Measurements from ENCODE around the gene MTA3. TPM values are rescaled to one million over a fixed set of nuclear protein-coding genes. Genes with fewer than 3 reads are reported as not detected.
A peak's percentile ranks its signal among the peaks of the same experiment; 100 is the strongest.

Gene MTA3
- polyA plus RNA-seq, 1 donor from 2014 or later = 11.2 TPM

DNA sequence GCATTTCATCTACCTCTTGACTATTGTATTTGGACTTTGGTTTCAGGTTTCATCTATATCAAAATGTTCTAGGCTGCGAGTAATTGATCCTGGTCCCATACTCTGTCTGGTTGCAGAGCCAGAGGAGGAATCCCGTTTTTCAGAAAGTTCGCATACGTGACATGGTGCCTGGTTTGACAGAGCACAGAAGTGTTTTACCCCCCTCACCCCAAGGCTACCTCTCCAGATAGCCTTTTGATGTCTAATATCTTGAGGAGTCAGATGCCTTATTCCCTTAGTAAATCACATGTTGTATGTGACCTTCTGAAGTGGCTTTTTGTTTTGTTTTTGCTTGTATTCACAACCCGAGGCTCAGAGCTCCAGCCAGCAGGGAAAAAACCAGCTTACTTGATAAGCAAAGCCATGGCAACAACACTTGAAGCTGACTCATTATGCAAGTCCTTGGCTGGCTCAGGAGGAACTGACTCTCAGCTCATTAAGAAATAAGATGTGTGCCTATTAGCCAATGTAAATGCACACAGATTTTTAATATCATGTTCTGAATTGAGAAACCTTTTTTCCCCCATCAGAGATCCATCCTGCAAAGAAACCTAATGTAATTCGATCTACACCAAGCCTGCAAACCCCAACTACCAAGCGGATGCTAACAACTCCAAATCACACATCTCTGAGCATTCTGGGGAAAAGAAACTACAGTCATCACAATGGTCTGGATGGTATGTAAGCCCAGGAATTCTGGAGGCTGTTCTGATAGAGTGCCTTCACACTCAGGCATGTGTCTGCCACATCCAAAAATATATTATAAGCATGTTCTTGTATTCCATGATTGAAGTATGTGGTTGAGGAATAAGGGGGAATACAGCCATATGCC lies 154.1 kb downstream of the MTA3 start:
- Histone ChIP-seq H2AFZ (ENCODE audit: low read depth, low read length) (peak overlapping the region; percentile 2), H4K20me1 (ENCODE audit: insufficient read depth) (no peaks in the 10 kb centered on the region), H3K4me2 (ENCODE audit: low read length) (no peak overlapping the region), H3K9ac (ENCODE audit: low read length) (no peak overlapping the region), H3K9me2 (ENCODE audit: insufficient read depth, low read length) (no peaks in the 10 kb centered on the region), H3K79me2 (replicated peaks; ENCODE audit: insufficient read depth, low read length) (no peaks in the 10 kb centered on the region), H3K36me3 (ENCODE audit: insufficient read depth, low read length) (no peaks in the 10 kb centered on the region), H3K27ac (ENCODE audit: low read length) (no peak overlapping the region), H3K9me3 (ENCODE audit: low read length) (no peaks in the 10 kb centered on the region), H3K27me3 (ENCODE audit: insufficient read depth, low read depth, low read length) (no peaks in the 10 kb centered on the region), H3F3A (ENCODE audit: insufficient read depth, low read length, poor library complexity, severe bottlenecking) (no peaks in the 10 kb centered on the region), H3K4me3 (ENCODE audit: low read length) (no peak overlapping the region)
- TF ChIP-seq, protein P1, sequence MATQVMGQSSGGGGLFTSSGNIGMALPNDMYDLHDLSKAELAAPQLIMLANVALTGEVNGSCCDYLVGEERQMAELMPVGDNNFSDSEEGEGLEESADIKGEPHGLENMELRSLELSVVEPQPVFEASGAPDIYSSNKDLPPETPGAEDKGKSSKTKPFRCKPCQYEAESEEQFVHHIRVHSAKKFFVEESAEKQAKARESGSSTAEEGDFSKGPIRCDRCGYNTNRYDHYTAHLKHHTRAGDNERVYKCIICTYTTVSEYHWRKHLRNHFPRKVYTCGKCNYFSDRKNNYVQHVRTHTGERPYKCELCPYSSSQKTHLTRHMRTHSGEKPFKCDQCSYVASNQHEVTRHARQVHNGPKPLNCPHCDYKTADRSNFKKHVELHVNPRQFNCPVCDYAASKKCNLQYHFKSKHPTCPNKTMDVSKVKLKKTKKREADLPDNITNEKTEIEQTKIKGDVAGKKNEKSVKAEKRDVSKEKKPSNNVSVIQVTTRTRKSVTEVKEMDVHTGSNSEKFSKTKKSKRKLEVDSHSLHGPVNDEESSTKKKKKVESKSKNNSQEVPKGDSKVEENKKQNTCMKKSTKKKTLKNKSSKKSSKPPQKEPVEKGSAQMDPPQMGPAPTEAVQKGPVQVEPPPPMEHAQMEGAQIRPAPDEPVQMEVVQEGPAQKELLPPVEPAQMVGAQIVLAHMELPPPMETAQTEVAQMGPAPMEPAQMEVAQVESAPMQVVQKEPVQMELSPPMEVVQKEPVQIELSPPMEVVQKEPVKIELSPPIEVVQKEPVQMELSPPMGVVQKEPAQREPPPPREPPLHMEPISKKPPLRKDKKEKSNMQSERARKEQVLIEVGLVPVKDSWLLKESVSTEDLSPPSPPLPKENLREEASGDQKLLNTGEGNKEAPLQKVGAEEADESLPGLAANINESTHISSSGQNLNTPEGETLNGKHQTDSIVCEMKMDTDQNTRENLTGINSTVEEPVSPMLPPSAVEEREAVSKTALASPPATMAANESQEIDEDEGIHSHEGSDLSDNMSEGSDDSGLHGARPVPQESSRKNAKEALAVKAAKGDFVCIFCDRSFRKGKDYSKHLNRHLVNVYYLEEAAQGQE (IDR thresholded peaks at IDR 0.05; ENCODE audit: borderline replicate concordance) = no peak
- no peak for TF ChIP-seq MXI1 (conservative IDR thresholded peaks at IDR 0.05; ENCODE audit: poor library complexity, severe bottlenecking)
- no peak for TF ChIP-seq TAF1 (IDR thresholded peaks at IDR 0.05; ENCODE audit: low read depth)
- TF ChIP-seq EZH2 (IDR thresholded peaks at IDR 0.05; ENCODE audit: borderline replicate concordance, insufficient read depth, low read length, poor library complexity, severe bottlenecking) = no peak
- TF ChIP-seq RAD21 (conservative IDR thresholded peaks at IDR 0.05) = no peak
- TF ChIP-seq EP300 (conservative IDR thresholded peaks at IDR 0.05; ENCODE audit: poor library complexity, severe bottlenecking) = no peak
- no peak for TF ChIP-seq SMC3 (conservative IDR thresholded peaks at IDR 0.05; ENCODE audit: poor library complexity)
- TF ChIP-seq, protein P2, sequence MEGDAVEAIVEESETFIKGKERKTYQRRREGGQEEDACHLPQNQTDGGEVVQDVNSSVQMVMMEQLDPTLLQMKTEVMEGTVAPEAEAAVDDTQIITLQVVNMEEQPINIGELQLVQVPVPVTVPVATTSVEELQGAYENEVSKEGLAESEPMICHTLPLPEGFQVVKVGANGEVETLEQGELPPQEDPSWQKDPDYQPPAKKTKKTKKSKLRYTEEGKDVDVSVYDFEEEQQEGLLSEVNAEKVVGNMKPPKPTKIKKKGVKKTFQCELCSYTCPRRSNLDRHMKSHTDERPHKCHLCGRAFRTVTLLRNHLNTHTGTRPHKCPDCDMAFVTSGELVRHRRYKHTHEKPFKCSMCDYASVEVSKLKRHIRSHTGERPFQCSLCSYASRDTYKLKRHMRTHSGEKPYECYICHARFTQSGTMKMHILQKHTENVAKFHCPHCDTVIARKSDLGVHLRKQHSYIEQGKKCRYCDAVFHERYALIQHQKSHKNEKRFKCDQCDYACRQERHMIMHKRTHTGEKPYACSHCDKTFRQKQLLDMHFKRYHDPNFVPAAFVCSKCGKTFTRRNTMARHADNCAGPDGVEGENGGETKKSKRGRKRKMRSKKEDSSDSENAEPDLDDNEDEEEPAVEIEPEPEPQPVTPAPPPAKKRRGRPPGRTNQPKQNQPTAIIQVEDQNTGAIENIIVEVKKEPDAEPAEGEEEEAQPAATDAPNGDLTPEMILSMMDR (IDR thresholded peaks at IDR 0.05; ENCODE audit: poor library complexity, severe bottlenecking) = no peak

DNA sequence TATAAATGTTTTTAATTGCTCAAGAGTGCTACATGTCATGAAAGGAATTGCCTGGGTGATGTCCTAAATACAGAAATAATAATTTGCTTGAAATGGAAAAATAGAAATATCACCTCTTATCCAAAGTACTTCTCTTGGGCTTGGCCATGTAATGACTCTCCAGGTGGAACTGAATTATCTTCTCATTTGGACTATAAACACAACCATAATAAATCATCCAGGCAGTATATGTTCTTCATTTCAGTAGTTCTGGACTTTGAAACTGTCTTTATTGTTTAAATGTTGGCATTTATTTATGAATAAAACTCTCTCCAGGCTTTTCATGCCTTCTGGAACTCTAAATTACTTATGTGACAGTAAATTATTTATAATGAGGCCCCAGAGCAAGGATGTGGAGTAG lies 155.0 kb downstream of the MTA3 start:
- H3K27me3 ChIP-seq (ENCODE audit: insufficient read depth, low read depth, low read length) = no peaks in the 10 kb centered on the region
- no peak overlapping the region for H3K9ac ChIP-seq (ENCODE audit: low read length)
- no peaks in the 10 kb centered on the region for H4K20me1 ChIP-seq (ENCODE audit: insufficient read depth)
- H3K36me3 ChIP-seq (ENCODE audit: insufficient read depth, low read length) = no peaks in the 10 kb centered on the region
- no peaks in the 10 kb centered on the region for H3K9me2 ChIP-seq (ENCODE audit: insufficient read depth, low read length)
- no peak overlapping the region for H3K27ac ChIP-seq (ENCODE audit: low read length)
- no peaks in the 10 kb centered on the region for H3F3A ChIP-seq (ENCODE audit: insufficient read depth, low read length, poor library complexity, severe bottlenecking)
- H3K4me3 ChIP-seq (ENCODE audit: low read length) = no peak overlapping the region
- H3K79me2 ChIP-seq (replicated peaks; ENCODE audit: insufficient read depth, low read length) = no peaks in the 10 kb centered on the region
- no peak overlapping the region for H3K4me2 ChIP-seq (ENCODE audit: low read length)
- no peaks in the 10 kb centered on the region for H3K9me3 ChIP-seq (ENCODE audit: low read length)
- H2AFZ ChIP-seq (ENCODE audit: low read depth, low read length) = no peak overlapping the region
- TF ChIP-seq EZH2 (IDR thresholded peaks at IDR 0.05; ENCODE audit: borderline replicate concordance, insufficient read depth, low read length, poor library complexity, severe bottlenecking) (no peak), EP300 (conservative IDR thresholded peaks at IDR 0.05; ENCODE audit: poor library complexity, severe bottlenecking) (no peak), TAF1 (IDR thresholded peaks at IDR 0.05; ENCODE audit: low read depth) (no peak), MXI1 (conservative IDR thresholded peaks at IDR 0.05; ENCODE audit: poor library complexity, severe bottlenecking) (no peak), SMC3 (conservative IDR thresholded peaks at IDR 0.05; ENCODE audit: poor library complexity) (no peak), POLR2AphosphoS5 (IDR thresholded peaks at IDR 0.05) (no peak), RAD21 (conservative IDR thresholded peaks at IDR 0.05) (no peak)
- TF ChIP-seq, protein P1 (IDR thresholded peaks at IDR 0.05; ENCODE audit: borderline replicate concordance) = no peak
- TF ChIP-seq, protein P2 (IDR thresholded peaks at IDR 0.05; ENCODE audit: poor library complexity, severe bottlenecking) = no peak

Measured in neural cell (in vitro differentiated cells).